HG03139 (cell line): Measurements from ENCODE around the gene MSI2.

Experiments used
- ATAC-seq: cut with Tn5 transposase; IDR thresholded peaks from one replicate; pipeline ENCODE4 v1.9.1; 2021; ENCODE audit not compliant: unreplicated experiment

The MSI2 gene

GRCh38 chr17:57544834-57545463 is 288.6 kb downstream of the MSI2 start:
- no peak for ATAC-seq

GRCh38 chr17:57545731-57546342 is 289.5 kb downstream of the MSI2 start:
- no peak for ATAC-seq

DNA sequence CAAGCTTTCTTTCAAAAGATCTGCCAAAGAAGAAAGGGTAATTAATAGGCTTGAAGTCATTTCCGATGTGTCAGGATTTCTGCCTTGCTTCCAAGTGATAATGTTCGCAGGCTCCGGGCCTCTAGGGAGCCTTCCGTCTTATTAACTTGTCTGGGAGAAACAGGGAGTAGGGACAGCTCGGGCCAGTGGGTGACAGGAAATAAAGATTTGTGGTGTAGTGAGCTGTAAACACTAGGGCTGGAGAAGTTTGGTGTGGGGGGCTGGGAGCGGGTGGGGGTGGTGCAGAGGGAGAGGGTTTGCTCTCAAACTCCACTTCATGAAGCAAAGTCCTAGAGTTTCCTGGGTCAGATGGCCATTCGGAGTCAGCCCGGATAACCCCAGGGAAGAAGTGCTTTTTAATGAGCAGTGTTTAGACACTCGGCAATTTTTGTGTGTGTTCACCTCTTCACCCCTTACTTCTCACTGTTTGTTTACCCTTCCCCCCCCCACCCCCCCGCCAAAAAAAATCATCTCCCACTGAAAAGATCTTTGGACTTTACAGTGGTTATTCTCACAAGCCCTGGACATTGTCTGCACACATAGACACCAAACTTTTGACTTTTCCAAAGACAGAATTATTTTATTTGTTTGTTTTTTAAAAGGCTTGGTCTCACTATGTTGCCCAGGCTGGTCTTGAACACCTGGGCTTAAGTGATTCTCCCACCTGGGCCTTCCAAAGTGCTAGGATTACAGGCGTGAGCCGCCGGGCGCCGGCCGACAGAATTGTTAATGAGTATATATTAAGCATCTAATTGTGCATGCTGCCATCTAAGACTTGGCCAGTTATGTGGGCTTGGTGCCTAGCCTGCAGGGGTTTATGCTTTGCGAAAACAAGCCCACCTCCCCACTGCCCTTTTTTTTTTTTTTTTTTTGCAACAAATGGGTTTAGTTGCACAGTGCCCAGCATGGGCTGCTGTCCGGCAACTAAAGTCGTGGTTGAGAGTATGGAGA is 292.4 kb downstream of the MSI2 start:
- ATAC-seq: no peak

DNA sequence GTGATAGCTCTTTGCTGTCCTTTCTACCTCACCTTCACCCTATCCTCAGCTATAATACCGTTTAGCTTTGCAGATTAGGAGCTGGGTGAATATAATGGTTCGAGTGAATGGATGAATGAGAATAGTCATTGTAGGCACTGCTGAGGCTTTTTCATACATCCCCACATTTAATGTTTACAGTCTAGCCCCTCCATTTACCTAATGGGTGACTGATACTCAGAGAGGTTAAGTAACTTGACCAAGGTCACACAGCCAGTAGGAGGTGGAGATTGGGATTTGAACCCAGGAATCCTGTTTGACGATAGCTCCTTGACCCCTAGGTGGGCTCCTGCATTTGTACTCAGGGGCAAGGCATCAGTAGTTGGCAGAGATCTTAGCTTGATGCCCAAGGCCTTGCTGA is 293.1 kb downstream of the MSI2 start:
- no peak for ATAC-seq

GRCh38 chr17:57550016-57550415 is 293.7 kb downstream of the MSI2 start:
- ATAC-seq: no peak

DNA sequence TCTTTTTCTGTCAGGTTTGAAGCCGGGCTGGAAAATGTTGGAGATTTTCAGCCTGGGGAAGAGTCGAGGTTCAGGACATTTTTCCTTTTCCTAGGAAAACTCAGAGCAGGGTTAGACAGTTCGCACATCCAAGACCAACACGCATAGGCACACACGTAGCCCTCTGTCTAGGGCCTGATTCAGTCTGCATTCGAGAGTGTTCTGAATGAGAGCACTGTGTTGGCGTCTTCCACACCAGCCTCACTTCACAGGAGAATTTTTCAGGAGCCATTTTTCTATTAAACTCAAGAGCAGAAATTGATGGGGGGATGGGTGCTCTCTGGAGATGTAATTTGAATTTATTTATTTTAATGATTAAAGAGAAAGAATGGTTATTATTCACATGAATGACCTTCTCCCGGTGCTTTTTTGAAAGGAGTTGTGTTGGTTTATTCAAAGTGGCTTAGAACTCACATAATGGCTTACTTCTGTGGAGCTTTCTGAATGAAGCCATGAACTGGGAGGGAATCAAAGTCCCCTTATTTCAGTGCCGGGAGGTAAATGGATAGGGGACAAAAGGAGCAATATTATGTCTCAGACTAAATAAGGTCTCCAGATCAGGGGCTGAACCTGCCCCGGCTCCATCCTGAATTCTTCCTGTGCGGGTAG is 294.5 kb downstream of the MSI2 start:
- ATAC-seq: no peak

- ATAC-seq: peak; percentile 54
Measured at GRCh38 chr17:57551321-57552079, 295.2 kb downstream of the MSI2 start.

GRCh38 chr17:57552114-57552624 is 295.8 kb downstream of the MSI2 start:
- peak; percentile 47 for ATAC-seq

- ATAC-seq: no peak
Measured at GRCh38 chr17:57553526-57553925, 297.2 kb downstream of the MSI2 start.

GRCh38 chr17:57553991-57554825 is 297.9 kb downstream of the MSI2 start:
- no peak for ATAC-seq

DNA sequence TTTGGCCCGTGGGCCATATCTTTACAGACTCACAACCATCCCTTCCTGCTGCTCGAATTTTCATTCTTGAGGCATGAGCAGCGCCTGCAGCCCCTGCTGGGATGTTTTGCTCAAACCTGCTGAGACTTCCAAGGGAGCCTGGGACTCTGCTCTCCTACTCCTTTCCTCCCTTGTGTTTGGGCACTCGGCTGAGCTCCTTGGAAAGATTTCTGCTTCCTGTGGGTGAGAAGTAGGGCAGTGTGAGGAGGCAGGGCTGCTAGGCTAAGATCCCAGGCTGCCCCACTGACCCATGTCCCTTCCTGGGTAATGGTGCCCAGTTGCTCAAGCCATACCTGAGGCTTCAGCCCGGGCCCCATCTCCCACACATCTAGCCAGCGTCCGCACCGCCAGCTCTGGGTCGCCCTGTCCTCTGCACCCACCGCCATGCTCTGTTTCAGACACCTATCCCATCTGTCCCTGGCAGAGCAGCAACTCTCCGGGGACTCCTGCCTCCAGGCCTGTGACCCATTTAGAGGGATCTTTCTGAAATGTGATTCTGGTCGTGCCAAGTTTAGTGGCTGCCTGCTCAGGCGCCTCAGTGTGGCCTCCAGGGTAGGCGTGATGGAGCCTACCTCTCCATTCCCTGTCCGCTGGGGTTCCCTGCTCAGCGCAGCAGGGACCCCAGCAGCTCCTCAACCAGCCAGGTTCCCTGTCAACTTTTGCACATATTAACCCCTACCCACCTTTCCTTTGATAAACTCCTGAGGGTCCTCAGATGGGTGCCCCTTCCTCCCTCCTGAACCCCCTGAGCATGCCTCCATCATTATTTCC is 298.7 kb downstream of the MSI2 start:
- ATAC-seq: no peak

DNA sequence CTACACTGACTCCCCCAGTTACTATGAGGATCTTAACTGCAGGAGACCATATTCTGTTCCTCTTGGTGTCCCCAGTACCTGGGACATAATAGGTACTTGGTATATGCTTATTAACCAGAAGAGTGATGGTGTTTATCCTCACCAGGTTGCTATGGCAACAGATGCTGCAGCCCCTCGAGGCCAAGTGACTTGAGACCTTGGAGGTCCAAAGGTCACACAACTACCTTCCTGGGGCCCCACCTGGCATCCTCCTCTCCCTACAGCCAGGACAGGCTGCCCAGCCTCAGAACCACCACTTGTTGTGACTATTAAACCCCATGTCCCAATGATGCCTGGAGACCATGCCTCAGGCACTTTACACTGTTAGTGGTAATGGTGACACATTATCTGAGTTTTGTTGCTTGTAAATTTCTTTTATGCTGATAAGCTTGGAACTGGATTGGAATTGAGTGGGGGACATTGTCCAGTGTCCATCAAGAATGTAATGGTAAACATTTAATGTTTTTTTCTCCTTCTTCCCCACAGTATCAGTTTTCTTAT is 299.4 kb downstream of the MSI2 start:
- ATAC-seq: no peak

GRCh38 chr17:57556320-57556719 is 300.0 kb downstream of the MSI2 start:
- no peak for ATAC-seq

DNA sequence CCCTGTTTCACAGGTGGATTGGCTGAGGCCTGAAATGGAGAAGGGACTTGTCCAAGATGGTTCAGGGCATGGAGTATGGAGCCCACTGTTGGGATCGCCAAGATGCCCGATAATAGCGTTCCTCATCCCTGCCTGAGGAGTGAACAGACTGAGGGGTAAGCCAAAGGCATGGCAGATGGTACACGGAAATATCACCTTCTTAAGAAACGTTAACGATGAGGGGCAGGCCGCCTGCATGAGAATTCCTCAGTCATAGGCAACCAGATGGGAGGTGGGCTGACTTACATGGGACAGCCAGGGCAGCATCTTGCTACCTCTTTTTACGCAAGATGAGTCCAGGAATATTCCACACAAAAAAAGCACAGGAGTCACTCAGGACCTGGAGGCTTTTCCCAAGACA is 300.7 kb downstream of the MSI2 start:
- no peak for ATAC-seq

DNA sequence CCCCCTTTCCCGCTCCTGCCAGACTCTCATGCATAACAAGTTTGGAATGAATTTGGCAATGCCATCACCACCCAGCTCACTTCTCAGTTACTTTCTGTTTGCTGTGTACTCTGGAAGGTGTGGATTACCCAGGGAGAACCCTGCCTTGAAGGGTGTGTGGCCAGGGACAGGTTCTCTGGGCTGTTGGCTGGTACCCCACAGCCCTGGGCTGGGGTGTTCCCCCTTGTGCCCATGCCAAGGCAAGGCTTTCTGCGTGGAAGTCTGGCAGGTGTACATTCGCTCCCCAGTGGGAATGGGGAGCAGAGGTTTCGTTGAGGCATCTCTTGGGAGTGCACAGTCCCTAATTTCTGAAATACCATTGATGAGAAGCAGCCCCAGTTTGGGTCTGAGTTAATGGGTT is 301.1 kb downstream of the MSI2 start:
- ATAC-seq: no peak

DNA sequence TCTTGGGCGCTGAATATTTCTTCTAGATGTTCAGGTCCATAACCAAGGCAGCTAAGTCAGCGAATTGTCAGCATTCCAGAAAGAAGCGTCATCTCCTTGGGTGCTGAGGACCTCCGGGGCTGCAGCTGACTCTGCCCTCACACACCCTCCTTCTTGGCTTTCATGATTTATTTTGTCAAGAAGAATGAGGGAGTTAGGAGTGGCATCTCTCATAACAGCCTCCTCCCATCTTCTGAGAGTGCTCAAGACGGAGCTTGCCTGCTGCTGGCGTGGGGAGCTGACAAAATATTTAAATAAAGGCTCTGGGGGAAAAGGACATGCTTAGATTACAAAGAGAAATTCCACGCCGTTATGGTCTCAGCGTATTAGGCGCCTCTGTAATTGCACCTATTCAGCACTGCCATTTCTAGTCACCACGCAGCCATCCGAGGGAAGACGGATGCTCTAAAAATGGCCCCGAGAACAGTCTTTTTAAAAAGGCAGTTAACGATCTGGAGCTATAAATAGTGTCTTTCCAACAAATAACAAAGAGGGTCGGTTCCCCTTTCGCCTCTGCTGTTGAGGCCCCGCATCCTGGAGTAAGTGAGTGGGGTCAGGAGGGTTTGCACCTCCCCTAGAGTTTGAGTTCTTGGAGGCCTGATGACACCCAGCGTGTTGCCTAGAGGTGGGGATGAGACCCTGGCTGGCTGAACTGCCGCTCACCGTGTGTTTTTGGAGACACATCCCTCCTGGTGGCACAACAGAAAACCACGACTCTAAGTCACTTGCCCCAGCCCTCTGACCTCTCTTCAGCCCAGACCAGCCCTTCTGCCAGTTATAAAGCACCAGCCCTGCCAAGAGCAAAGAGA is 301.7 kb downstream of the MSI2 start:
- no peak for ATAC-seq

DNA sequence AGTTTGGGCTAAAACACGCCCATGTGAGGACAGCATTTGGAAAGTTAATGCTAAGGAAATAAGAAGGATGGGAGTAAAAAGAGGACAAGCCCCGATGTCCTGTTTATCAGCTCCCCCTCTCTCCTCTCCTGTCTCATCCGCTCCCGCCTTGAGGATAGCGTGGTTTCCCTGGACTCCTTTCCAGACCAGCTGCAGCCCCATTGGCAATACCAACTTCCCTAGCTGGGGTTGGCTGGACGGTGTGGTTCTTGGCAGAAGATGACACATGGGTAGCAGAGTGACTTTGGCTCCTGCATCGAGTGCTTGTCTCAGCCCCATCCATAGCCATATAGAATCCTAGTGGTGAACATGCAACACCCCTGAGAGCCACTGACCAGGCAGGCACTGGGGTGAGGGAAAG is 302.9 kb downstream of the MSI2 start:
- no peak for ATAC-seq
